ENCODE data around the gene MUTYH. TPM values are rescaled to one million over a fixed set of nuclear protein-coding genes. Genes with fewer than 3 reads are reported as not detected.

MUTYH gene
- total RNA-seq, 3 donors from 2014 or later = 16.8 to 26.2 (median 25.8) TPM

DNA sequence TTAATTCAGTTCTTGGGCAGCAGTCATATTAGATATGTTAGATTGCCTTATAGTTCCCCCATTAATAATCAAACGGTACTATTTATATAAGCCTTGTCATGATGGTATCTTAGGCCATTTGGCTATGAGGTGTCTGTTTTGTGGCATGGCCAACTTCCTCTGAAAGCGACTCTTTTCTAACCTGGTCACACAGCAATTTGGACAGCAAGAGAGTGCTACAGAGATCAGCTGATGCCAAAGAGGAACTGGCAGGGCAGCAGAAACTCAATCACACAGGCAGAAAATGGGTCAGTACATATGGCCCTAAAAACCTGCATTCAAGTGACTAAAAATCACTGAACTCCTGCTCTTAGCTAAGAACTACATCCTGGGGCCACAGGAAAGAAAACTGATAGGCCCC is 13.4 kb upstream of the MUTYH start:
- intact Hi-C loops (cut with DNase I; ENCODE audit: low total_unique reads) = loop anchor here (10.0 kb wide), 1 partner anchor 141 kb away; the partner anchor contains the start of gene TESK2
- TF ChIP-seq POLR2A (IDR thresholded peaks at IDR 0.05) (no peak), POLR2AphosphoS5 (IDR thresholded peaks at IDR 0.05) (no peak)
- TF ChIP-seq, protein P1, sequence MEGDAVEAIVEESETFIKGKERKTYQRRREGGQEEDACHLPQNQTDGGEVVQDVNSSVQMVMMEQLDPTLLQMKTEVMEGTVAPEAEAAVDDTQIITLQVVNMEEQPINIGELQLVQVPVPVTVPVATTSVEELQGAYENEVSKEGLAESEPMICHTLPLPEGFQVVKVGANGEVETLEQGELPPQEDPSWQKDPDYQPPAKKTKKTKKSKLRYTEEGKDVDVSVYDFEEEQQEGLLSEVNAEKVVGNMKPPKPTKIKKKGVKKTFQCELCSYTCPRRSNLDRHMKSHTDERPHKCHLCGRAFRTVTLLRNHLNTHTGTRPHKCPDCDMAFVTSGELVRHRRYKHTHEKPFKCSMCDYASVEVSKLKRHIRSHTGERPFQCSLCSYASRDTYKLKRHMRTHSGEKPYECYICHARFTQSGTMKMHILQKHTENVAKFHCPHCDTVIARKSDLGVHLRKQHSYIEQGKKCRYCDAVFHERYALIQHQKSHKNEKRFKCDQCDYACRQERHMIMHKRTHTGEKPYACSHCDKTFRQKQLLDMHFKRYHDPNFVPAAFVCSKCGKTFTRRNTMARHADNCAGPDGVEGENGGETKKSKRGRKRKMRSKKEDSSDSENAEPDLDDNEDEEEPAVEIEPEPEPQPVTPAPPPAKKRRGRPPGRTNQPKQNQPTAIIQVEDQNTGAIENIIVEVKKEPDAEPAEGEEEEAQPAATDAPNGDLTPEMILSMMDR (IDR thresholded peaks at IDR 0.05) = no peak
- DNase-seq (ENCODE audit: low spot score in 2 of 2) = no peak
- no peak overlapping the region for H3K27ac ChIP-seq
- no peak overlapping the region for H3K4me3 ChIP-seq
- H3K36me3 ChIP-seq = no peaks in the 10 kb centered on the region
- H3K4me1 ChIP-seq = no peaks in the 10 kb centered on the region
- no peaks in the 10 kb centered on the region for H3K27me3 ChIP-seq
- no peaks in the 10 kb centered on the region for H3K9me3 ChIP-seq

DNA sequence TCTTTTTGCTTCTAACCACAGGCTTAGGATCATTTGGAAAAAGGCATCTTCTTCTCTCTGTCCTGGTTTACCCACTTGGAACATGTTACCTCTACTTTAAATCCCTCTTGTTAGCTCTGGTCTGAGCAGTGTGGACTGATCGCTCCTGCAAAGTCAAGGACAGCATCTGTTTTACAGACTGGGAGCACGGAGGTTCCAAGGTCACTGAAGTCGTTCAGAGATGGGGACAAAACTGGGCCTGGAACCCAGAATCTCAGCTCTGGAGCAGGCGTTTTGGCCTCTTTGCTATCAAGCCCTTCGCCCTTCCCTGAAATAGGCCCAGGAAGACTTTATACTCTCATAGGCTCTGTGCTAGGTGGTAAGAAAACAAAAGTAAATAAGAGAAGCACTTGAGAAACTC is 11.3 kb upstream of the MUTYH start:
- intact Hi-C loops (cut with DNase I; ENCODE audit: low total_unique reads) = loop anchor here (10.0 kb wide), 1 partner anchor 143 kb away; the partner anchor contains the start of gene TESK2

DNA sequence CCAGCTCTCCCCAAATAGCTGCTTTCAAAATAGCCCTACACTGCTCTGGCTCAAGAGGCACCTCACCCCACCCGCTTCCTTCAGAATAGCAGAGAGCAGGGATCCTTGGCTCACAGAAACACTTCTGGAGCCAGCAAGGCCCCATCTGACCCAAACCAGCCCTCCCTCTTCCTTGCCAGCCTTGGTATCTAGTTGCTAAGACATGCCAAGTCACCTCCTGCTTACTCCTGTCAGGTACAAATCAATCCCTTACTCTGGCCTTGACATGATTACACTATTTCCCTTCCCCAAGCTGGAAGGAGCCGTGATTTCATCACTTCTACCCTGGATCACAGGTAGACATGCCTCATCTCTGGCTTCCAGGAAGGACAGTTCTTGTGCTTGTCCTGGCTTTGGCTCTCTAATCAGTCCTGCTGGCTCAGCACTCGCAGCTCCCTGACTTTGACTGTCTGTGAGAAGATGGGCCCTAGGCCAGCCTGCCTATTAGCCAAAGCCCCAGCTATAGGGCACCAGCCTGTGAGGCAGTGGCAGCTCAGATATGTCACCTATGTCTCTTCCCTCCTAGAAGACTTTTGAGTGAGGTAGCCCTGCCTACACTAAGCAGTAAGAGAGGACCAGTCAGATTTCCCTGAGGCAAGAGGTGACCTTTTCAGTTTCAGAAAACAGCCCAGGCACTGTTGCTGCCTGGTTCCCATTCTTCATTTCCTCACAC is 8.9 kb upstream of the MUTYH start:
- Histone ChIP-seq H3K27ac (peak overlapping the region; percentile 80 to 81), H3K4me3 (no peak overlapping the region), H3K4me1 (no peaks in the 10 kb centered on the region), H3K9me3 (no peaks in the 10 kb centered on the region), H3K36me3 (no peaks in the 10 kb centered on the region), H3K27me3 (no peaks in the 10 kb centered on the region)
- intact Hi-C loops (cut with DNase I; ENCODE audit: low total_unique reads) = no loop called here
- DNase-seq (ENCODE audit: low spot score in 2 of 2) = peak in 1 of 2 donors; percentile 56
- no peak for TF ChIP-seq POLR2AphosphoS5 (IDR thresholded peaks at IDR 0.05)
- TF ChIP-seq POLR2A (IDR thresholded peaks at IDR 0.05) = no peak
- TF ChIP-seq, protein P1 (IDR thresholded peaks at IDR 0.05) = no peak

More for the DNA sequence above, 11.3 kb upstream of the MUTYH start:
- H3K27ac ChIP-seq = no peak overlapping the region
- H3K4me3 ChIP-seq = no peak overlapping the region
- H3K36me3 ChIP-seq = no peaks in the 10 kb centered on the region
- DNase-seq (ENCODE audit: low spot score in 2 of 2) = no peak
- no peaks in the 10 kb centered on the region for H3K9me3 ChIP-seq
- no peaks in the 10 kb centered on the region for H3K27me3 ChIP-seq
- H3K4me1 ChIP-seq = no peaks in the 10 kb centered on the region
- TF ChIP-seq POLR2AphosphoS5 (IDR thresholded peaks at IDR 0.05) = no peak
- TF ChIP-seq, protein P1 (IDR thresholded peaks at IDR 0.05) = no peak
- TF ChIP-seq POLR2A (IDR thresholded peaks at IDR 0.05) = no peak

DNA sequence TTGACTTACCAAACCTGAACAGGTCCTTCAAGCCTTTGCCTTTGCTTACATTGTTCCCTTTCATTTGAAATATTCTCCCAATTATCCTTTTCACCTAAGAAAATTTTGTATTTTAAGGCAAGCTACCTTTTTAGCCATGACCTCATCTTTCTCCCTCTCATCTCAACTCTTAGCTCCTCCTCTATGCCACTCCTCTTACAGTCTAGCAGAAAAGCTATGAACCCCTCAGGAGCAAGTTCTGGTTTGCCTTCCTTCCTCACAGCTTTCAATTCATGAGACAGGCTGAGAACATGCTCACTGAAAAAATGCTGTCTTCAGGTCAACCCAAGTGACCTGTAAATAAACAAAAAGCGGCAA is 8.3 kb upstream of the MUTYH start:
- Histone ChIP-seq H3K27ac (peak overlapping the region; percentile 80 to 81), H3K36me3 (no peaks in the 10 kb centered on the region), H3K27me3 (no peaks in the 10 kb centered on the region), H3K4me1 (no peaks in the 10 kb centered on the region), H3K9me3 (no peaks in the 10 kb centered on the region), H3K4me3 (no peak overlapping the region)
- intact Hi-C loops (cut with DNase I; ENCODE audit: low total_unique reads) = no loop called here
- no peak for DNase-seq (ENCODE audit: low spot score in 2 of 2)
- TF ChIP-seq POLR2A (IDR thresholded peaks at IDR 0.05) (no peak), POLR2AphosphoS5 (IDR thresholded peaks at IDR 0.05) (no peak)
- TF ChIP-seq, protein P1 (IDR thresholded peaks at IDR 0.05) = no peak

DNA sequence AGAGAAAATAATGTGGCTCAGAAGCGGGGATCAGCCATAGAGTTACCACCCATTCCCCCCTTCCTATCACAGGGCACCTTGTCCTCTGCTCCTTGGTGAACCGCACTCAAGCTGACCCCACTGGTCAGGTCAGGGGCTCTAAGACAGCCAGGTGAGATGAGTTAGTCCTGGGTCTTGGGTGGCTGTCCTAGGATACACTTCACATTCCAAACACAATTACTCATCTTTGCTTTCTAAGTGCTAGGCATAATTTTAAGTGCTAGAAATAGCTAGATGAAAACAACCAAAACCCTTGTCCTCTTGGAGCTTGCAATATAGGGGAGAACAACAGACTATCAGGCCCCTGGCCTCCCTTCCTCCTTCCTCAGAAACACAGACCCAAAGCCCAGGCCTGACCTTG is 7.8 kb upstream of the MUTYH start:
- peak overlapping the region; percentile 80 to 81 for H3K27ac ChIP-seq
- no peak overlapping the region for H3K4me3 ChIP-seq
- DNase-seq (ENCODE audit: low spot score in 2 of 2) = no peak
- no peaks in the 10 kb centered on the region for H3K9me3 ChIP-seq
- no peak for TF ChIP-seq POLR2AphosphoS5 (IDR thresholded peaks at IDR 0.05)
- TF ChIP-seq, protein P1 (IDR thresholded peaks at IDR 0.05) = no peak
- TF ChIP-seq POLR2A (IDR thresholded peaks at IDR 0.05) = no peak
- H3K36me3 ChIP-seq = no peaks in the 10 kb centered on the region
- no peaks in the 10 kb centered on the region for H3K27me3 ChIP-seq
- H3K4me1 ChIP-seq = no peaks in the 10 kb centered on the region
- intact Hi-C loops (cut with DNase I; ENCODE audit: low total_unique reads) = no loop called here
